CD4-positive, alpha-beta T cell treated with Interleukin-2 at 100 ng/mL for 4 hours (primary cell): ENCODE measurements around the gene IZUMO2.
"Not testable (repeated sequence)": the region's sequence is repeated elsewhere in the genome, so short reads cannot be mapped to it uniquely, and the experiment has no call there.

ENCODE experiments used
- DNase-seq: peaks from one replicate; pipeline ENCODE4 v3.0.0-alpha.2; 2020; ENCODE audit warnings: low spot score

Gene IZUMO2

DNA sequence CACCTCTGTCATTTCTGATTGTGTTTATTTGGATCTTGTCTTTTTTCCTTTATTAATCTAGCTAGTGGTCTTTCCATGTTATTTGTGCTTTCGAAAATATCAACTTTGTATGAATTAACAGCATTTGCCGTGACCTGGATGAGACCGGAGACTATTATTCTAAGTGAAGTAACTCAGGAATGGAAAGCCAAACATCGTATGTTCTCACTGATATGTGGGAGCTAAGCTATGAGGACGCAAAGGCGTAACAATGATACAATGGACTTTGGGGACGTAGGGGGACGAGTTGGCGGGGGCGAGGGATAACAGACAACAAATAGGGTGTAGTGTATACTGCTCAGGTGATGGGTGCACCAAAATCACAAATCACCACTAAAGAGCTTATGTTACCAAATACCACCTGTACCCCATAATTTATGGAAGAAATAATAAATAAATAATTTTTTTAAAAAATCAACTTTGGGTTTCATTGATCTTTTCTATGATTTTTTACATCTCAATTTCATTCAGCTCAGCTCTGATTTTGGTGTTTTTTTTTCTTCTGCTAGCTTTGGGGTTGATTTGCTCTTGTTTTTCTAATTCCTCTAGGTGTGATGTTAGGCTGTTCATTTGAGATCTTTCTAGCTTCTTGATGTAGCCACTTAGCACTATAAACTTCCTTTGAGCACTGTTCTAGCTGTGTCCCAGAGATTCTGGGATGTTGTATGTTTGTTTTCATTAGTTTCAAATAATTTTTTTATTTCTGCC lies 27.1 kb downstream of the IZUMO2 start:
- peak; percentile 8 for DNase-seq

- DNase-seq = not testable (repeated sequence)
Measured at GRCh38 chr19:50134777-50135719, 28.0 kb downstream of the IZUMO2 start.

GRCh38 chr19:50133518-50134492 lies 29.3 kb downstream of the IZUMO2 start:
- not testable (repeated sequence) for DNase-seq

- not testable (repeated sequence) for DNase-seq
Measured at GRCh38 chr19:50104012-50104411, 59.1 kb downstream of the IZUMO2 start.

- DNase-seq = not testable (repeated sequence)
Measured at GRCh38 chr19:50103405-50103804, 59.7 kb downstream of the IZUMO2 start.
